CD4-positive, alpha-beta T cell treated with Interleukin-15 for 4 hours (primary cell): ENCODE data around the gene PTPRN2.

Experiments used
- DNase-seq: peaks from one replicate; pipeline ENCODE4 v3.0.0-alpha.2; 2020; ENCODE audit warnings: low spot score

Gene PTPRN2

DNA sequence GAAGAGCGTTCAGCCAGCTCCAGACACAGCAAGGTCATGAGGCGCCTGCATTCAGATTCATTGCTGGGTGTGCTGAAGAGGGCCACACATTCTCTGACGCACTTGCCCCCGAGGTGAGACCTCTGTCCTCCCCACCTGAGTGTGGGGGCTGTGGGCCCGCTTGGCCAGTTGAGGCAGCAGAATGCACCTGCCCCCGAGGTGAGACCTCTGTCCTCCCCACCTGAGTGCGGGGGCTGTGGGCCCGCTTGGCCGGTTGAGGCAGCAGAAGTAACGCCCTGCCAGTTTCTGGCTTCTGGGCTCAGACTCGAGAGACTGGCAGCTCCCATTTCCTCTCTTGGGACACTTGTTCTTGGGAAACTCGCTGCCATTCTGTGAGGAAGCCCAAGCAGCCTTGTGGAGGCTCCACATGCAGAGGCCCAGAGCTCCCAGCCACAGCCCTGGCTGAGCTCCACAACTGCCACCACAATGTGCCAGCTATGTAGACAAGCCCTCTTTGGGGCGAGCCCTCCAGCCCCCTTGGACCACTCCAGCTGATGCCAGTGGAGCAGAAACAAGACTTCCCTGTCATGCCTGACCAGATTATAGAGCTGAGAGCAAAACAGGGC lies 816.8 kb downstream of the PTPRN2 start:
- DNase-seq, result no peak

DNA sequence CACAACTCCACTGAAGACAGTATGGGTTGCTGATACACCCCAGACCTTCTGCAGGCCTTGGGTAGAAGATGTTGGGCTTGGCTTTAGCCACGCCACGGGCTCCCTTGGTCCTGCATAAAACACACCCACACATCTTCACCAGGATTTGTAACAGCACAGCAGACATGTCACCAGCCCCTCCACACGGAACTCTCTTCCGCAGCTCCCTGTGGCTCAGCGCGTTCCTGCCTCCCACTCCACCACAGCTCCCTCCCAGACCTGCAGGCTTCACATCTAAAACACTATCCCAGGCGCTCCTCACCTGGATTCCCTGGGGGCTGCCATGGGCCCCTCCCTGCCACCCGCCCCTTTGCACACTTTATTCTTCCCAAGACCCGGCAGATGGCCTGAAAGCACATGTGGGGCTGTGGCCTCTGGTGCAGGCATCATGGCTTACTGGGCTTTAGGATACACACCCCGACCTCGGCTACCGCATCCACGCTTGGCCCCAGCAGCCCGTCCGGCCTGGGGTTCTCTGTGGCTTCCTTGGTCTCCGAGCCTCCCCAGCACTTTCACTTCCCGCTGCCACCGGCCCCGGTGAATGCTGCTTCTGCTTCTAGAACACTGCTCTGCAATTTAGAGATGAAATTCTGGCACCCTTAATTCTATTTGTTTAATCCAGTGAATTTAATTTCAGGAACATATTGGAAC lies 818.0 kb downstream of the PTPRN2 start:
- no peak for DNase-seq

DNA sequence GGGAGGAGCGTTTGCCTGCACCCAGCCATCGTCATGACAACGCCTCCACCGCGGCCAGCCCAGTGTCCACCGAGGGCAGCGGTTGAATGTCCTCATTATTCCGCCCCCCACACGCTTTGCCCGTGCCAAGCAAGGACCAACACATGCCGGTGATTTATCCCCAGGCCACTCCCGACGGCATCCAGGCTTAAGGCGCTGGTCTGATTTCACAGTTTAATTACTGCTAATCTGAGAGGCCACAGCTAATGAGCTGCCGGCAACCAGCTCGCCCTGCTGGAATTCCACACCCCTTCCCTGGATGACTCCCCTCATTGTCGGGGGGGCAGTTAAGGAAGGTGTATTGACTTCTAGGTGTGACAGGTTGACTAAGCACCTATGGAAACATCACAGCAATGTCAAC lies 818.5 kb downstream of the PTPRN2 start:
- no peak for DNase-seq

DNA sequence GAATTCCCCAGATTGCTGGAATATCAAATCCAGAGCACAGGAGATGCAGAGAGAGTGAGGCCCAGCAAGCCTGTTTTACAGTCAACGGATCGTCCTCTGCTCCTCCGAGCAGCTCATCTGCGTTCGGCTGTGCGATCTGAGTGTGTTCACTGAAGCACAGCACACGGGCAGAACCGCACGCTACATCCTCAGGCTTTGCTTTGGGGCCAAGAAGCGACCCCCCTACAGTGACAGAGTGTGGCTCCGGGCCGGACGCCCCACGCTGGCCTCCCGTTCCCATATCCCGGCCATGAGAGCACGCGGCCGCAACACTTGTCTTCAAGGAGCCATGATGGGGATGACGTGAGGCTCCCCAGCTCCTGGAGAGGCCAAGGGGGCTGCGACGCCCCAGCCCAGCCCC lies 819.4 kb downstream of the PTPRN2 start:
- DNase-seq, result no peak

DNA sequence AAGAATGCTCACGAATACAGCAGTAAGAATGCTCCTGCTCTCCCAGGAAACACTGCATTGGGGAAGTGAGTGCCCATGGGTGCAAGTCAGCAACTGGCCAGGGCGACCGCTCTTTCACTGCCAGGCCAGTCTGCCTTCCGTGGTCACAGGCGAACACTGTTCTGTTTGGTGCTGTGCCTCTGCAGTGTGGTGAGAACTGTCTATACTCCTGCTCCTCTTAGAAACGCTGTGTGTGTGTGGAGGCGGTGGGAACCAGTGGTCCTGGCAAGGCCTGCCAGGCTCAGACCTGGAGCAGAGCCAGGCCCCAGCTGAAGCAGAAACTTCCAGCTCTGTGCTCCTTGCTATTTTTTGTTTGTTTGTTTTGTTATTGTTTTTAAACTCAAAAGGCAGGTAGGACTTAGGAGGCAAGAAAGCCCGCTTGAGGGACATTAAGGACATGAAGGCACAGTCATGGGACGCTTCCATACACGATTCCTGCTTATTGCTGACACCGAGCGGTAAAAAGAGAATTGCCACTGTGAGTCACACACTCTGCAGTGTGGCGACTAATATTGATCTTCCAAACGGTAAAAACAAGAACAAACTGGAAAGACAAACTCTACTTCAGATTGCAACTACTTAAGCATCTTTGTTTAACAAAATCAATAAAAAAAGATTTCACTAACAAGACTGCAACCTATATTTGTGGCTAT lies 820.0 kb downstream of the PTPRN2 start:
- no peak for DNase-seq

DNA sequence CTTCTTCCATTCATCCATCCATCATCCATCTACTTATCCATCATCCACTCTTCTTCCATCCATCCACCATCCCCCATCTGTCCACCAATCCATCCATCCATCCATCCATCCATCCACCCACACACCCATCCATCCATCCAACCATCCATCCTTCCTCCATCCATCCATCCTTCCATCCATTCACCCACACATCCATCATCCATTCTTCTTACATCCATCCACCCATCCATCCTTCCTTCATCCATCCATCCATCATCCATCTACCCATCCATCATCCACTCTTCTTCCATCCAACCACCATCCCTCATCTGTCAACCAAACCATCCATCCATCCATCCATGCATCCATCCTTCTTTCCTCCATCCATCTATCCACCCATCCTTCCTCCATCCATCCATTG lies 821.5 kb downstream of the PTPRN2 start:
- no peak for DNase-seq

DNA sequence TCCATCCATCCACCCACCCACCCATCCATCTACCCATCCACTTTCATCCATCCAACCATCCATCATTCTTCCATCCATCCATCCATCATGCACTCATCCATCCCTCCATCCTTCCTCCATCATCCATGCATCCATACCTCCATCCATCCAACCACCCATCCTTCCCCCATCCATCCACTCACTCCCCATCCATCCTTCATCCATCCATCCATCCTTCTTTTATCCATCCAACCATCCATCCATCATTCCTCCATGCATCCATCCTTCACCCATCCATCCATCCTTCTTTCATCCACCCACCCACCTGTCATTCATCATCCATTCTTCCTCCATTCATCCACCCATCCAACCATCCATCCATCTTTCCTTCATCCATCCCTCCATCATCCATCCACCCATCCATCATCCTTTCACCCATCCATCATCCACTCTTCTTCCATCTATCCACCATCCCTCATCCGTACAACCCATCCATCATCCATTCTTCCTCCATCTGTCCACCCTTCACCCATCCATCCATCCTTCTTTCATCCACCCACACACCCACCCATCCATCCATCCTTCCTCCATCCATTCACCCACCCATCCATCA lies 822.6 kb downstream of the PTPRN2 start:
- DNase-seq, result no peak

DNA sequence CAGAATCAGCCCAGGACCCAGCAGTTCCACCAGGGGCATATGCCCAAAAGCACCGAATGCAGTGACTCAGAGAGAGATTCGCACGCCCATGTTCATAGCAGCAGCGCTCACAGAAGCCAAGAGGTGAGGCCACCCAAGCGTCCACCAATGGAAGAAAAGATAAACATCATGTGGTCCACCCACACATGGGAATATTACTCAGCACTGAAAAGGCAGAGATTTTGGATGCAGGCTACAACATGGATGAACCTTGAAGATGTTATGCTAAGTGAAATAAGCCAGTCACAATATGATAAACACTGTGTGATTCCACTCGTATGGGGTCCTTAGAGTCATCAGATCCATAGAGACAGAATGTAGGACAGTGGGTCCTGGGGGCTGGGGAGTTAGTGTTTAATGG lies 823.4 kb downstream of the PTPRN2 start:
- no peak for DNase-seq

DNA sequence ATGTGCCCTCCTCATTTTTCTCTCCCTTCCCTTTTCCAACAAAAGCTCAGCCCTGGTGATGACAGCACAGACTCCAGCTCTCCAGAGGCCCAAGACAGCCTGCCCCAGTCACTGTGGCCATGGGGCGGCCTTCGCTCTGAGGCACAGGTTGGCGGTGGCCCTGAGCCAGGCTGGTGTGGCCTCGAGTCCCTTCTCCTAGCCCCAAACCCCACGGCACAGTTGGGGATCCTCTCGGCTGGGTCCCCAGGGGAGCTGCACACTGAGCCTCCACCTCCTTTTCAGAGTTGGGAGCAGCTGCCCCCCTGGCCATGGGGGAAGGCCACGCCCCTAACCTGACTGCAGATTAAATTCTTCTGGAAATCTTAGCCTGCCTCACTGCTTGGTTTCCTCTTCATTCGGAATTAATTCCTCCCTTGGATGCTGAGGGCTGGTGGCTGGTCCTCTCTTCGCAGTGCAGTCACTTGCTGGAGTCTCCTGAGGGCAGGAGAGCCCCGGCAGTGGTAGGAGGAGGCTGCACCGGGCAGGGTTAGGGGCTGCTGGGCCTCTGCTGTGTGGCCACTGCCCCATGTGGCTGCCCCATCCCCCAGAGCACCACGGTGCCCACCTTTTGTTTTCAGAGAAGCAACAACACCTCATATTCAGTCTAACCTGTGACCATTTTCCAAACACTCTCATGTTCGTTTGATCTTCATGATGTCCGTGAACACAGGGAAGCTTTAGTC lies 824.2 kb downstream of the PTPRN2 start:
- DNase-seq, result no peak

DNA sequence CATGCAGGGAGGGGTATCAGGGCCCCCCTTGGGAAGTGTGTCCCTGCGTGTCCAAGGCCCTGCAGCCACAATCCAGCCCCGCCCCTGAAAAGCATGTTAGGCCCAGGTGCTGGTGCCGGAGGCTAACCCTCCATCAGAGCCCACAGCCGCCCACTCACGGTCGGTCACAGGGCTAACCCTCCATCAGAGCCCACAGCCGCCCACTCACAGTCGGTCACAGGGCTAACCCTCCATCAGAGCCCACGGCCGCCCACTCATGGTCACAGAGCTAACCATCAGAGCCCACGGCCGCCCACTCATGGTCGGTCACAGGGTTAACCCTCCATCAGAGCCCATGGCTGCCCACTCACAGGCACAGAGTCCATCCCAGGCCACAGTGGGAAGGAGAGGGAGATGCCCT lies 824.8 kb downstream of the PTPRN2 start:
- no peak for DNase-seq

DNA sequence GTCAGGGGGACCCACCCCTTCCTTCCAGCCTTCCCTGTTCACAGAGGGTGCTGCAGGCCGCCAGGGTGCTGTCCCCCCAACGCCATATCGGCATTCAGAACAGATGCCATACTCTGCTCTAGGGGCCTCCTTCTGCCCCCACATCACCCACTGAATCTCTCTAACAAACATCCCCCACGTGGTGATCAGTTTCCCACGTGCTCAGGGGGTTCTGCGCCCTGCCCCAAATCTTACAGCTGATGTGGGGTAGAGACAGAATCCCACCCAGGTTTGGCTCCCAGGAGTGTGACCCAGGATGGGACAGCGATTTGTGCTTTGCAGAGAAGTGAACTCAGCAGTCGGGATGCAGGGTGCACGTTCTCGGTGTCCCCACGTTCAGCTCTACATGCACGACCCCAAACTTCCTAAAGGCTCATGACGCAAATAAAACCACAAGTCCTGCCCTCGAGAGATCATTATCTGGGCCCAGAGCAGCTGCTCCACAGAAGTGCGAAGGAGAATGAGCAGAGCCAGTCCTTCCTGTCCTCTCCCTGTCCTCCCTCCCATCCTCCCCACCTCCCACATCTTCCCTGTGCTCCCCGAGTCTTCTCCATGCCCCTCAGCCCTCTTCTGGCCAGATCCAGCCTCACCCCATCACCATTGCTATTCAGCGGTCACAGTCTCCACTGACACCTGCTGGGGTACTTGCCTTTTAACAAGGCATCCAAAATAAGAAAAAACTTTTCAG lies 827.5 kb downstream of the PTPRN2 start:
- no peak for DNase-seq

DNA sequence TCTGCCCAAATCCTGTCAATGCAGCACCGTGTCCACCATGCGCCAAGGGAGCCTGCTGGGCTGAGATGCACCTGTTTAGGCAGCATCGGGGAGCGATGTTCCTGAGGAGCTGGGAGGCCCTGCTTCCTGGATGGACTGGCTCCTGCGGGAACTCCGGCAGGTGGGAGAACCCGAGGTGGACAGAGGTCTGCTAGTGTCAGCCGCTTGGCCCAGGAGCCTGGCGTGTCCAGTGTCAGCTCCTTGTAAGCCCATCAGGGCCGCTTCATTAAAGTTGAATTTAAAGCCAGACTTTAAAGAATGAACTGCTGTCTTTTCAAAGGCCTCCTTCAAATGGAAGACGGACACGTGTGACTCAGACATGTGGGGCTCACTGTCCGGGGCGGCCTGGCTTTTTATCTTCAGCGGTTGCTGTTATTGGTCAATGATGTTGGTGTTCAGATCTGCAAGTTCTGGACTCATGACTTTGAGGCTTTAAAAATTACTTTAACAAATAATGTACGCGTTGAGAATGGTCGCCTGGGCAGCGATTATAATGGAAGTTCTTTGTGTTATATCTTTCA lies 828.3 kb downstream of the PTPRN2 start:
- DNase-seq, result no peak

DNA sequence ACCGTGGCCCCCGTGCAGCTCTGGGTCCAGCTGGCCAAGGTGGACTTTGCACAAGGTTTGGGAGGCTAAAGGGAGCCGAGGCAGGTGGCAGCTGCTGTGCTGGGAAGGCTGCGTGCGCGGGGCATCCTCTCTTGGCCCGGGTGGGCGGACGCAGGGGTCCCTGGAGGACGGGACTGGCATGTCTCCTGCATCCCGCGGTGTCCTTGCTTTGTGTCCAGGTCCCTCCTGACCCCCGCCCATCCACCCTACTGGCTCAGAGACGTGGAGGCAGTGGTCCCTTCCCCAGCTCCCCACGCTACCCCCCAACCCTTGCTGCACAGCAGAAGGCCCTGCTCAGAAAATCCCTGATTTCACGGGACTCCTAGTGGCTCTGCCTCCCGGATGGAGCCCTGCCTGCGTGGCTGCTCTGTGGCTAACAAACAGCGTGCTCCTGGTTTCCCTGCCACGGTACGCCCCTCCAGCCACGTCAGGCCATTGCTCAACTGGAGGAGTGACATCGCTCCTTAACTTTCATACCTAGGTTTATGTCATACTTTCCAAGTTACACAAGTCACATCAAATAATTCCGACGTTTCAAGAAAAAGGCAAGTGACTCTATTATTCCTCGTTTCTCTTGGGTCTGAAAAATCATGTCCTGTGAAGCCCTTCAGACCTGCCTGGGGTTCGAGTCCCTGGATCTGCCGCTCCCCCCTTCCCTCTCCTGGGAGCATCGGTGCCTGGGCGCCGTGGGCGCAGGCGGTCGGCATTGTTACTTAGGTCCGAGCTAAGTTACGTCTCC lies 829.0 kb downstream of the PTPRN2 start:
- DNase-seq, result no peak

DNA sequence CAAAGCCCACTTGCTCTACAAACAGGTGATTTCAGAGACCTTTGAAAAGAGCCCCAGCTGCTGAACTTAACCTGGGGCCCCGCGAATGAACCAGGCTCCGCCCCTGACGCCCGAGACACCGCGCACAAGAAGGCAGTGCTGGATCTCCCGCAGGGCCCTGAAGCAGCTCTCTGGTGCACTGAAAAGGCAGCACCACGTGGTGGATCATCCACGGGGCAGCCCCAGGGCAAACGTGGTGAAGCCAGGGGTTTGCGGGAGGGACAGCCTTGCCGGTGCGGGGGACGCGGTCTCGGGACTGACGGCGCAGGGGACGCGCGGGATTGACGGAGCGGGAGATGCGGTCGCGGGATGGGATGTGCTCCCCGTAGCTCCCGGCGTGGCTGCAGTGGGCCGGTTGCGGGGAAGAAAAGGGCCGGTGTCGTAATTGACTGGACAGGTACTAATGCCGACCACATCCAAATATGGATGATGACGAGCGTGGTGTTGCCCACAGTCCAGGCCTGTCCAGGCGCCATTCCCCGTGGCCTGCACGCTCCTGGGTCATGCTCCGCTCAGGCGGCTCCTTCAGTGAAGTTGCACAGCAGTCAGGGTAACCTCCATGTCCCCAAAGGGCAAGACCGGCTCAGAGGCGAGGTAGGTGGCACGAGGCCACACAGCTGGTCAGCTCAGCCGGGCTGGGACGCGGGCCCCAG lies 829.7 kb downstream of the PTPRN2 start:
- DNase-seq, result no peak

DNA sequence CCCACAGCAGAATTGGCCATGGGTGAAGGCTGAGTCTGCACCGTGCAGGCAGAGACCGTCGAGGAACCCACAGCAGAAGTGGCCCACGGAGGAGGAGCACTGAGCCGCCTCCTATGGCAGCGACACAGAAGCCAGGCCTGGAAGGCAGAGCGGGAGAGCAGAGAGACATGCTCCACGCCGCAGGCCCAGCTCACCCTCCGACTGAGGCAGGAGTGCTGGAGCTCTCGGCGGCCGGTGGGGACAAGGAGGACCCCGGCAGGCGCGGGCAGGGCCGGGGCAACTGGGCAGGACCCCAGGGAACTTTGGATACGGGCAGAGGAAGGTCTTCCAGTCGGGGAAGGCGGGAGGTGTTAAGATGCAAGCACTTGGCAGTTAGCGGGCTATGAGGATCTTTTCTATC lies 830.4 kb downstream of the PTPRN2 start:
- DNase-seq, result no peak

DNA sequence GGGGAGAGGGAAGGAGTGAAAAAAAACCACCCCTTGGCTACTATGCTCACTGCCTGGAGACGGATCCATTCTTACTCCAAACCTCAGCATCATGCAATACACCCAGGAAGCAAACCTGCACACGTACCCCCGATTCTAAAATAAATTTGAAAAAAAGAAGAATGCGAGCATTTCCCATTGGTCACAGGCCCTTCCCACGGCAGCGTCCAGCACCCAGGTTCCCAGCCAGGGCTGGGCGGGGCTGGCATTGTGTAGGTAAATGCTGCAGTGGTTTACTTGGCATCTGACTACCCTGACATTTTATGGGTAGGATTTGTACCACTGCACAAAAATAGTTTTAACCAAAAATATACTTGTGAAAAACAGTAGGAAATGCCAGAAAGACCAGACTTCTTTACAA lies 831.9 kb downstream of the PTPRN2 start:
- DNase-seq, result no peak

DNA sequence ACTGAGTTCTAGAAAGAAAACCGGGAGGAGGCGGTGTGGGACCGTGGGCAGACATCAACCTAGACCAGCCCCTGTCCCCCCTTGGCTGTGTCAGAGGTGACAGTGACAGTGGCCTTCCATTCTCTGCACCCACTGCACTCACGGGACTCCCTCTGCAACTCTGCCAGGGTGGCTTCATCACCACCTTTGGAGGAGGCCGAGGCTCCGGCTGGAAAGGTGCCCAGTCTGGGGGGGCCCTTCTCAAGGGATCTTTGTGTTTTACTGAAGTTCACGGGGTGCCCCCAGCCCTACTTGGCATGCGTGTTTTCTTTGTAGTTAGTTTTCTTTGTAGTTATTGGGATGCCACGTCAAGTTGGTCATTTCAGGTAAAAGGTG lies 833.2 kb downstream of the PTPRN2 start:
- no peak for DNase-seq

DNA sequence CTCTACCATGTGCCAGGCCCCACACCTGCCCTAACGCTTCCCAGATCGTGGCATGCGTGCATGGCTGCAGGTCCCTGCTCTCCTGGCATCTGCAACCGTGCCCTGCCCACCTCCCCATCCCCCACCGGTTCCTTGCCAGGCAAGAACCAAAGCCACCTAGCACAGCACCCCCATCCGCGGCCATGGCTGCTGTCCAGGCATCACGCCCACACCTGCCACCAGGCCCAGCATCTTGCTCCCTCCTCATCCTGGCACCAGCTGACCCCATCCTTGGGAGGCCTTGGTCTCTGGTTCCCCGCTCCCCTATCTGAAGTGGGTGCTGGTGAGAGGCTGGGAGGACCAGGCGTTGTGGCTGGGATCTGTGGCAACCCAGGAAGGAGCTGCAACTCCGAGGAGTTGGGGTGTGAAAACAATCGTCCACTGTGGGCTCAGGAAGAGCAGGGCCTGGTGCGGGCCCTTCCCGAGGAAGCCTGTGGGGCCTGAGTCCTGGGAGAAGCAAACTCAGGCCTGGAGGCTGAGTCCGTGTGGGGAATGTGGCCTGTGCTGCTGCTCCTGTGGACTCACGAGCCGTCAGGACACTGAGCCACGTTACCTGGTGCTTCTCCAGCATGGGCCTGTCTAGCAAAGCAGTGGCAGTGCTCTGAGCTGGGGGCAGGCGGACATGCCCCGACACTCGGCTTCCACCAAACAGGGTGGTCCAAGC lies 833.8 kb downstream of the PTPRN2 start:
- DNase-seq, result no peak

DNA sequence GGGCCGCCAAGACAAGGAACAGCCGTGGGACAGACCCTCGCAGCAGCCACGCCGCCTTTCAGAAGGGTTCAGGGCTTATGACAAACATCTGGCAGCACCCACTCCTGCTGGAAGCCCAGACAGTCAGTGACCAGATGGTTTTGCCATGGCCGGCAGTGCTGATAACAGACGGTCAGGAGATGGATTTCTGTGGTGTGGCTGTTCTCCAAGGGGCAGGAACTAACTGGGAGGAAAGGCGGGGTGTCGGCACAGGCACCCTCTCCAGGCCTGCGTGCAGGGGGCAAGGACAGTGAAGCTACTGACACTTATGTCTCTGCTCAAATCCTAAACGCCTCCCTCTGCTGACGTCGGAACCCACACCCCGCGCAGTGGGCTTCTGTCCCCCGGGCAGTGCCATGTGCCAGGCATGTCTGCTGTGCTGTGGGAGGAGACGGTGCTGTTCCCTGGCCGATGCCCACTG lies 834.8 kb downstream of the PTPRN2 start:
- no peak for DNase-seq
